Measurements from ENCODE around the gene PPP1R12A. TPM values are rescaled to one million over a fixed set of nuclear protein-coding genes. Genes with fewer than 3 reads are reported as not detected.

The PPP1R12A gene
- total RNA-seq, 1 experiment from 2014 or later = 52.0 TPM

DNA sequence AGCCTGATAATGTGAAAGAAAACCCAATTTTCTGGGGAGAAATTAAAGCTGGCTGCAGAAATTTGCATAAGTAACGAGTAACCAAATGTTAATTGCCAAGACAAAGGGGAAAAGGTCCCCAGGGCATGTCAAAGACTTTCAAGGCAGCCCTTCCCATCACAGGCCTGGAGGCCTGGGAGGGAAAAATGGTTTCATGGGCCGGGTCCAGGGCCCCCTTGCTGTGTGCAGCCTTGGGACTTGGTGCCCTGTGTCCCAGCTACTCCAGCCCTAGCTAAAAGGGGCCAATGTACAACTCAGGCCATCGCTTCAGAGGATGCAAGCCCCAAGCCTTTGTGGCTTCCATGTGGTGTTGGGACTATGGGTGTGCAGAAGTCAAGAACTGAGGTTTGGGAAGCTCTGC, 96.5 kb downstream of the PPP1R12A start:
- DNase-seq (ENCODE audit: low read depth, low spot score) = no peak
- H3K27me3 ChIP-seq (ENCODE audit: insufficient read depth, low read length) = no peaks in the 10 kb centered on the region
- H3K9me2 ChIP-seq (ENCODE audit: insufficient read depth) = no peaks in the 10 kb centered on the region
- TF ChIP-seq SIN3A (IDR thresholded peaks at IDR 0.05; ENCODE audit: low read depth) = no peak
- H3K9me3 ChIP-seq (ENCODE audit: control insufficient read depth in 1 of 2, insufficient read depth in 1 of 2, low read depth in 1 of 2, low read length in 2 of 2) = peaks cover 17 to 19% of the 10 kb centered on the region in 2 experiments; a peak in 2 of 4 replicates
- no peak overlapping the region for H3K27ac ChIP-seq (ENCODE audit: low read depth, low read length)
- H3K9ac ChIP-seq (ENCODE audit: low read length) = no peak overlapping the region
- H3K36me3 ChIP-seq (ENCODE audit: control insufficient read depth in 1 of 2, insufficient read depth in 2 of 2, low read length in 2 of 2) = 0 out of 4 replicates have a peak, but pooled peaks cover 0 to 23% of the 10 kb centered on the region in 2 experiments
- no peaks in the 10 kb centered on the region for H4K20me1 ChIP-seq (ENCODE audit: insufficient read depth)
- H3K79me2 ChIP-seq (ENCODE audit: insufficient read depth, low read length) = peaks cover 4% of the 10 kb centered on the region; the same call in 1 of the 2 replicates
- ChIA-PET CTCF (no interaction called here), POLR2A (no interaction called here), RAD21 (ENCODE audit: low non-redundant PET in 1 of 2, low total read pairs in 2 of 2, uncharacterized antibody in 2 of 2, unreplicated experiment in 2 of 2) (no interaction called here)
- H2AFZ ChIP-seq (ENCODE audit: low read depth, low read length, poor library complexity, severe bottlenecking) = no peak overlapping the region
- BruUV-seq (replicated peaks) = no TSS peak
- H3K4me3 ChIP-seq (replicated peaks in 1 of 2; ENCODE audit: low read depth in 1 of 2, low read length in 2 of 2) = no peak overlapping the region
- H3K4me2 ChIP-seq (ENCODE audit: low read length) = no peak overlapping the region
- H3K4me1 ChIP-seq (ENCODE audit: control insufficient read depth in 1 of 2, insufficient read depth in 2 of 2, low read length in 2 of 2) = no peaks in the 10 kb centered on the region
- ATAC-seq = no peak
- intact Hi-C loops (cut with micrococcal nuclease) = no loop called here

DNA sequence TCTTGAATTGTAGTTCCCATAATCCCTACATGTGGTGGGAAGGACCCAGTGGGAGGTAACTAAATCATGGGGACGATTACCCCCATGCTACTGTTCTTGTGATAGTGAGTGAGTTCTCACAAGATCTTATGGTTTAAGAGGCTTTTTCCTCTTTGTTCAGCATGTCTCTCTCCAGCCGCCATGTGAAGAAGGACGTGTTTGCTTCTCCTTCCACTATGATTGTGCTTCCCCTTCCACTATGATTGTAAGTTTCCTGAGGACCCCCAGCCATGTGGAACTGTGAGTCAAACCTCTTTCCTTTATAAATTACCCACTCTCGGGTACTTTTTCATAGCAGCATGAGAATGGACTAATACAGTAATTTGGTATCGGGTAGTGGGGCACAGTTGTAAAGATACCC, 97.3 kb downstream of the PPP1R12A start:
- CTCF ChIA-PET = no interaction called here
- no peak overlapping the region for H3K4me2 ChIP-seq (ENCODE audit: low read length)
- no peak overlapping the region for H3K27ac ChIP-seq (ENCODE audit: low read depth, low read length)
- POLR2A ChIA-PET = no interaction called here
- no peaks in the 10 kb centered on the region for H3K27me3 ChIP-seq (ENCODE audit: insufficient read depth, low read length)
- no peaks in the 10 kb centered on the region for H3K9me2 ChIP-seq (ENCODE audit: insufficient read depth)
- H3K4me3 ChIP-seq (replicated peaks in 1 of 2; ENCODE audit: low read depth in 1 of 2, low read length in 2 of 2) = no peak overlapping the region
- no TSS peak for BruUV-seq (replicated peaks)
- no peaks in the 10 kb centered on the region for H4K20me1 ChIP-seq (ENCODE audit: insufficient read depth)
- H3K79me2 ChIP-seq (ENCODE audit: insufficient read depth, low read length) = peaks cover 4% of the 10 kb centered on the region
- no peak for ATAC-seq
- 0 out of 4 replicates have a peak, but pooled peaks cover 0 to 23% of the 10 kb centered on the region in 2 experiments for H3K36me3 ChIP-seq (ENCODE audit: control insufficient read depth in 1 of 2, insufficient read depth in 2 of 2, low read length in 2 of 2)
- TF ChIP-seq ZFX (IDR thresholded peaks at IDR 0.05) (no peak), CBX3 (IDR thresholded peaks at IDR 0.05; ENCODE audit: low read depth) (no peak), FOSL1 (IDR thresholded peaks at IDR 0.05; ENCODE audit: low read depth) (no peak), SIN3A (IDR thresholded peaks at IDR 0.05; ENCODE audit: low read depth) (no peak), EGR1 (IDR thresholded peaks at IDR 0.05; ENCODE audit: low read depth) (no peak), CTCF (IDR thresholded peaks at IDR 0.05 in 2 of 3, conservative IDR thresholded peaks at IDR 0.05 in 1 of 3; ENCODE audit: borderline replicate concordance in 1 of 3, insufficient read depth in 1 of 3, low read depth in 2 of 3, low read length in 2 of 3) (no peak)
- TF ChIP-seq, protein P1, sequence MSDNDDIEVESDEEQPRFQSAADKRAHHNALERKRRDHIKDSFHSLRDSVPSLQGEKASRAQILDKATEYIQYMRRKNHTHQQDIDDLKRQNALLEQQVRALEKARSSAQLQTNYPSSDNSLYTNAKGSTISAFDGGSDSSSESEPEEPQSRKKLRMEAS (IDR thresholded peaks at IDR 0.05) = no peak
- TF ChIP-seq, protein P2, sequence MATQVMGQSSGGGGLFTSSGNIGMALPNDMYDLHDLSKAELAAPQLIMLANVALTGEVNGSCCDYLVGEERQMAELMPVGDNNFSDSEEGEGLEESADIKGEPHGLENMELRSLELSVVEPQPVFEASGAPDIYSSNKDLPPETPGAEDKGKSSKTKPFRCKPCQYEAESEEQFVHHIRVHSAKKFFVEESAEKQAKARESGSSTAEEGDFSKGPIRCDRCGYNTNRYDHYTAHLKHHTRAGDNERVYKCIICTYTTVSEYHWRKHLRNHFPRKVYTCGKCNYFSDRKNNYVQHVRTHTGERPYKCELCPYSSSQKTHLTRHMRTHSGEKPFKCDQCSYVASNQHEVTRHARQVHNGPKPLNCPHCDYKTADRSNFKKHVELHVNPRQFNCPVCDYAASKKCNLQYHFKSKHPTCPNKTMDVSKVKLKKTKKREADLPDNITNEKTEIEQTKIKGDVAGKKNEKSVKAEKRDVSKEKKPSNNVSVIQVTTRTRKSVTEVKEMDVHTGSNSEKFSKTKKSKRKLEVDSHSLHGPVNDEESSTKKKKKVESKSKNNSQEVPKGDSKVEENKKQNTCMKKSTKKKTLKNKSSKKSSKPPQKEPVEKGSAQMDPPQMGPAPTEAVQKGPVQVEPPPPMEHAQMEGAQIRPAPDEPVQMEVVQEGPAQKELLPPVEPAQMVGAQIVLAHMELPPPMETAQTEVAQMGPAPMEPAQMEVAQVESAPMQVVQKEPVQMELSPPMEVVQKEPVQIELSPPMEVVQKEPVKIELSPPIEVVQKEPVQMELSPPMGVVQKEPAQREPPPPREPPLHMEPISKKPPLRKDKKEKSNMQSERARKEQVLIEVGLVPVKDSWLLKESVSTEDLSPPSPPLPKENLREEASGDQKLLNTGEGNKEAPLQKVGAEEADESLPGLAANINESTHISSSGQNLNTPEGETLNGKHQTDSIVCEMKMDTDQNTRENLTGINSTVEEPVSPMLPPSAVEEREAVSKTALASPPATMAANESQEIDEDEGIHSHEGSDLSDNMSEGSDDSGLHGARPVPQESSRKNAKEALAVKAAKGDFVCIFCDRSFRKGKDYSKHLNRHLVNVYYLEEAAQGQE (IDR thresholded peaks at IDR 0.05; ENCODE audit: low read depth) = no peak
- H3K9me3 ChIP-seq (ENCODE audit: control insufficient read depth in 1 of 2, insufficient read depth in 1 of 2, low read depth in 1 of 2, low read length in 2 of 2) = peaks cover 17 to 19% of the 10 kb centered on the region in 2 experiments; a peak in 2 of 4 replicates
- no peak overlapping the region for H3K9ac ChIP-seq (ENCODE audit: low read length)
- no peaks in the 10 kb centered on the region for H3K4me1 ChIP-seq (ENCODE audit: control insufficient read depth in 1 of 2, insufficient read depth in 2 of 2, low read length in 2 of 2)
- H2AFZ ChIP-seq (ENCODE audit: low read depth, low read length, poor library complexity, severe bottlenecking) = no peak overlapping the region
- DNase-seq (ENCODE audit: low read depth, low spot score) = no peak
- RAD21 ChIA-PET (ENCODE audit: low non-redundant PET in 1 of 2, low total read pairs in 2 of 2, uncharacterized antibody in 2 of 2, unreplicated experiment in 2 of 2) = no interaction called here
- intact Hi-C loops (cut with micrococcal nuclease) = no loop called here
